ENCODE data around the gene ITPR1.
"Not testable (repeated sequence)": the region's sequence is repeated elsewhere in the genome, so short reads cannot be mapped to it uniquely, and the experiment has no call there.

ITPR1 gene

GRCh38 chr3:4749567-4750002 lies 256.4 kb downstream of the ITPR1 start:
- no peak for DNase-seq

GRCh38 chr3:4750306-4750968 lies 257.3 kb downstream of the ITPR1 start:
- DNase-seq, result no peak

- no peak for DNase-seq
These were observed 257.9 kb downstream of the ITPR1 start for GRCh38 chr3:4751029-4751501.

GRCh38 chr3:4751502-4752101 lies 258.5 kb downstream of the ITPR1 start:
- no peak for DNase-seq

- DNase-seq, result no peak
These were observed 259.3 kb downstream of the ITPR1 start for GRCh38 chr3:4752201-4753072.

- DNase-seq, result no peak
These were observed 260.0 kb downstream of the ITPR1 start for GRCh38 chr3:4753073-4753691.

- no peak for DNase-seq
These were observed 261.3 kb downstream of the ITPR1 start for GRCh38 chr3:4754180-4755086.

GRCh38 chr3:4755566-4755965 lies 262.4 kb downstream of the ITPR1 start:
- DNase-seq, result no peak

- no peak for DNase-seq
These were observed 263.1 kb downstream of the ITPR1 start for GRCh38 chr3:4756057-4756775.

GRCh38 chr3:4756855-4757574 lies 263.9 kb downstream of the ITPR1 start:
- DNase-seq, result no peak

GRCh38 chr3:4757575-4758248 lies 264.6 kb downstream of the ITPR1 start:
- no peak for DNase-seq

GRCh38 chr3:4758249-4758860 lies 265.2 kb downstream of the ITPR1 start:
- no peak for DNase-seq

GRCh38 chr3:4758957-4759656 lies 266.0 kb downstream of the ITPR1 start:
- no peak for DNase-seq

- no peak for DNase-seq
These were observed 266.7 kb downstream of the ITPR1 start for GRCh38 chr3:4759689-4760312.

GRCh38 chr3:4761759-4762158 lies 268.6 kb downstream of the ITPR1 start:
- no peak for DNase-seq

- not testable (repeated sequence) for DNase-seq
These were observed 269.5 kb downstream of the ITPR1 start for GRCh38 chr3:4762481-4763230.

- no peak for DNase-seq
These were observed 270.6 kb downstream of the ITPR1 start for GRCh38 chr3:4763604-4764247.
